Psoas muscle (tissue), 8 donors: ENCODE data around the gene TOM1L2. TPM values are rescaled to one million over a fixed set of nuclear protein-coding genes. Genes with fewer than 3 reads are reported as not detected.

Experiments
- ATAC-seq, 4 donors: fragments of 200-7000 bp; cut with Tn5 transposase; one replicate each; pipeline ENCODE4 v1.9.1; 2020; ENCODE audit warnings: moderate library complexity in 3 of 4, mild to moderate bottlenecking in 2 of 4
- DNase-seq, 2 donors: peaks; one replicate each; pipeline ENCODE4 v3.0.0-alpha.2; 2020
- H3K27ac ChIP-seq: fragments of 200-600 bp; one replicate; pipeline ENCODE4 v1.8.0; 2022
- H3K27me3 ChIP-seq, 3 donors: fragments of 200-600 bp in 1 of 3; one replicate each; pipeline versions ENCODE4 v1.6.1 to v1.8.0; 2013 to 2022; ENCODE audit warnings: low read length in 2 of 3, mild to moderate bottlenecking in 2 of 3, moderate library complexity in 1 of 3; ENCODE audit not compliant: insufficient read depth in 3 of 3
- H3K36me3 ChIP-seq, 2 donors: fragments of 200-600 bp in 1 of 2; one replicate each; pipeline versions ENCODE4 v1.6.1 to v1.8.0; 2013 to 2022; ENCODE audit warnings: low read depth in 1 of 2, mild to moderate bottlenecking in 1 of 2, moderate library complexity in 1 of 2; ENCODE audit not compliant: insufficient read depth in 1 of 2
- H3K4me1 ChIP-seq: fragments of 200-600 bp; one replicate; pipeline ENCODE4 v1.8.0; 2022
- H3K4me3 ChIP-seq: fragments of 200-600 bp; one replicate; pipeline ENCODE4 v1.8.0; 2022; ENCODE audit warnings: mild to moderate bottlenecking
- H3K9me3 ChIP-seq: fragments of 200-600 bp; one replicate; pipeline ENCODE4 v1.8.0; 2022
- CTCF ChIP-seq: fragments of 200-600 bp; IDR thresholded peaks from one replicate; pipeline ENCODE4 v1.8.0; 2022; ENCODE audit warnings: antibody characterized with exemption
- whole genome bisulfite sequencing, 3 donors: extraction: QIAGEN DNeasy Blood & Tissue Kit; methylation state at CpG; one replicate each; pipeline versions ENCODE4 v1.1.6 to v1.1.7; 2013; 5-methylcytosine and 5-hydroxymethylcytosine counted together
- intact Hi-C, 2 donors: fragments of 100-400 bp; cut with DNase I; formaldehyde crosslinking; loops; one replicate each; pipeline versions ENCODE4 v1.11.0 to v1.14.2; 2022
- polyA plus RNA-seq, 3 donors: library from polyadenylated mRNA; stranded (reverse); fragments of 200-250 nt; gene quantifications; one replicate each; pipeline ENCODE4 v1.2.3, GENCODE V29; 2013
- total RNA-seq, 4 donors: library from RNA; stranded (reverse); fragmentation: NEBNext Ultra II Directional in 2 of 4; extraction: Animal tissue kit (Norgen Biotek cat#: 25700) in 2 of 4; gene quantifications; one replicate each; pipeline versions ENCODE4 v1.2.1 to v1.2.4, GENCODE V29; 2021 to 2023
- donor health status: healthy with polysubstance abuse.
- donor health status: DM: no; HTN: no; CAD: no; lungs with moderate emphysema.
- donor health status: Bipolar disorder and iron deficiency.
- donor health status: healthy.
- donor health status: DM: yes; HTN: yes; CAD: no.
- donor health status: DM: no; HTN: no; CAD: no.
- donor health status: DM: no; HTN: no; CAD: no.
- donor health status: DM: yes; HTN: yes; CAD: no.

The TOM1L2 gene
- total and polyA plus RNA-seq, 7 donors = 13.3 to 89.8 (median 72.0) TPM

GRCh38 chr17:17859909-17860765 lies 112.1 kb downstream of the TOM1L2 start:
- peak overlapping the region; percentile 5 for H3K27ac ChIP-seq
- intact Hi-C loops = loop anchor here (1.0 to 5.0 kb wide), 3 partner anchors 48 to 183 kb away; partner anchors contain the start of gene RAI1 (in 1 of the 2)

GRCh38 chr17:17857496-17857895 lies 114.7 kb downstream of the TOM1L2 start:
- Histone ChIP-seq H3K9me3 (no peaks in the 10 kb centered on the region), H3K27ac (no peak overlapping the region), H3K4me3 (no peak overlapping the region), H3K4me1 (peaks cover 4% of the 10 kb centered on the region), H3K27me3 (no peaks in the 10 kb centered on the region), H3K36me3 (peaks cover 0 to 33% of the 10 kb centered on the region in 2 donors)
- intact Hi-C loops = no loop called here
- 93 to 100% (median 97%) methylated on average over 4 of the region's 4 CpGs for WGBS, 3 donors
- TF ChIP-seq CTCF = no peak
- ATAC-seq = no peak
- no peak for DNase-seq

More at GRCh38 chr17:17859909-17860765, 112.1 kb downstream of the TOM1L2 start:
- no peak overlapping the region for H3K4me3 ChIP-seq
- no peaks in the 10 kb centered on the region for H3K9me3 ChIP-seq
- peaks cover 4% of the 10 kb centered on the region for H3K4me1 ChIP-seq
- peak; percentile 92 to 97 (median 93) for ATAC-seq
- H3K36me3 ChIP-seq = peaks cover 0 to 31% of the 10 kb centered on the region in 2 donors
- peak; percentile 94 for TF ChIP-seq CTCF
- 27 to 35% (median 29%) methylated on average over 9 of the region's 9 CpGs for WGBS, 3 donors
- DNase-seq = peak; percentile 65 to 83
- H3K27me3 ChIP-seq = no peaks in the 10 kb centered on the region

- no peak for ATAC-seq
- WGBS, 3 donors = 71 to 78% (median 76%) methylated on average over 2 of the region's 2 CpGs
- intact Hi-C loops = no loop called here
Observed at GRCh38 chr17:17856386-17856785, 115.8 kb downstream of the TOM1L2 start.

GRCh38 chr17:17855976-17856375 lies 116.2 kb downstream of the TOM1L2 start:
- TF ChIP-seq CTCF = no peak
- Histone ChIP-seq H3K36me3 (peaks cover 0 to 18% of the 10 kb centered on the region in 2 donors), H3K9me3 (no peaks in the 10 kb centered on the region), H3K4me3 (no peak overlapping the region), H3K27me3 (no peaks in the 10 kb centered on the region), H3K27ac (no peak overlapping the region), H3K4me1 (peaks cover 4% of the 10 kb centered on the region)
- 41 to 66% (median 57%) methylated on average over 3 of the region's 3 CpGs for WGBS, 3 donors
- ATAC-seq (no peak), DNase-seq (no peak)
- intact Hi-C loops = no loop called here

More at GRCh38 chr17:17856386-17856785, 115.8 kb downstream of the TOM1L2 start:
- Histone ChIP-seq H3K36me3 (peaks cover 0 to 22% of the 10 kb centered on the region in 2 donors), H3K9me3 (no peaks in the 10 kb centered on the region), H3K4me3 (no peak overlapping the region), H3K27ac (no peak overlapping the region), H3K27me3 (no peaks in the 10 kb centered on the region), H3K4me1 (peaks cover 4% of the 10 kb centered on the region)
- TF ChIP-seq CTCF = no peak
- DNase-seq = no peak
